Pancreas (tissue), 10 donors: ENCODE results near the gene POLR2M. TPM values are rescaled to one million over a fixed set of nuclear protein-coding genes. Genes with fewer than 3 reads are reported as not detected.

Experiments used
- ATAC-seq, 4 donors: fragments of 200-7000 bp; cut with Tn5 transposase; one replicate each; pipeline versions ENCODE4 v1.8.0 to v1.9.1; 2020; ENCODE audit warnings: mild to moderate bottlenecking in 4 of 4, moderate library complexity in 4 of 4
- DNase-seq, 6 donors: peaks; one replicate each; pipeline ENCODE4 v3.0.0-alpha.2; 2020
- FAIRE-seq: peaks from 2 replicates; lab custom pipeline; 2012; peaks lifted over from hg19 to GRCh38; lab: Jason Lieb, UNC
- H3K27ac ChIP-seq, 4 donors: fragments of 200-600 bp; sonication (generic); 1 replicate in 3 of 4; 2 replicates in 1 of 4; pipeline versions ENCODE4 v1.5.0 to v1.8.0; 2020
- H3K27me3 ChIP-seq, 4 donors: fragments of 200-600 bp; one replicate each; pipeline ENCODE4 v1.8.0; 2021
- H3K36me3 ChIP-seq, 3 donors: fragments of 200-600 bp; sonication (generic) in 1 of 3; one replicate each; pipeline versions ENCODE4 v1.5.0 to v1.8.0; 2020 to 2021
- H3K4me1 ChIP-seq, 3 donors: fragments of 200-600 bp; one replicate each; pipeline ENCODE4 v1.8.0; 2021
- H3K4me3 ChIP-seq, 4 donors: fragments of 200-600 bp; sonication (generic) in 2 of 4; one replicate each; pipeline versions ENCODE4 v1.5.0 to v1.8.0; 2020 to 2021
- H3K9me3 ChIP-seq, 4 donors: fragments of 200-600 bp; one replicate each; pipeline ENCODE4 v1.8.0; 2021
- CTCF ChIP-seq, 4 donors: fragments of 200-600 bp; sonication (generic) in 3 of 4; IDR thresholded peaks; one replicate each; pipeline versions ENCODE4 v1.5.0 to v1.8.0; 2021; ENCODE audit warnings: antibody characterized with exemption in 4 of 4
- WGBS, 2 donors: extraction: QIAGEN DNeasy Blood & Tissue Kit; methylation state at CpG; one replicate each; pipeline ENCODE4 v1.1.7; 2013; 5-methylcytosine and 5-hydroxymethylcytosine counted together
- intact Hi-C, 3 donors: fragments of 100-400 bp; cut with DNase I; formaldehyde crosslinking; loops; one replicate each; pipeline versions ENCODE4 v1.11.1 to v1.14.2; 2022
- polyA plus RNA-seq, 2 donors: library from polyadenylated mRNA; stranded (reverse); fragments of 200-250 nt; gene quantifications; one replicate each; pipeline ENCODE4 v1.2.3, GENCODE V29; 2013
- total RNA-seq, 6 donors: library from RNA; stranded (reverse); fragmentation: NEBNext Ultra II Directional in 4 of 6; extraction: Animal tissue kit (Norgen Biotek cat#: 25700) in 4 of 6; gene quantifications; one replicate each; pipeline versions ENCODE4 v1.2.1 to v1.2.4, GENCODE V29; 2021 to 2023
- donor health status: healthy with polysubstance abuse.
- donor health status: DM: no; HTN: no; CAD: no; lungs with moderate emphysema.
- donor health status: DM: no; HTN: no; CAD: no.
- donor health status: control.
- donor health status: control.
- donor health status: Bipolar disorder and iron deficiency.
- donor health status: DM: yes; HTN: yes; CAD: no.
- donor health status: DM: no; HTN: no; CAD: no.
- donor health status: DM: no; HTN: no; CAD: no.
- donor health status: DM: yes; HTN: yes; CAD: no.

POLR2M gene
- total and polyA plus RNA-seq, 8 donors, result 30.3 to 54.1 (median 40.6) TPM

DNA sequence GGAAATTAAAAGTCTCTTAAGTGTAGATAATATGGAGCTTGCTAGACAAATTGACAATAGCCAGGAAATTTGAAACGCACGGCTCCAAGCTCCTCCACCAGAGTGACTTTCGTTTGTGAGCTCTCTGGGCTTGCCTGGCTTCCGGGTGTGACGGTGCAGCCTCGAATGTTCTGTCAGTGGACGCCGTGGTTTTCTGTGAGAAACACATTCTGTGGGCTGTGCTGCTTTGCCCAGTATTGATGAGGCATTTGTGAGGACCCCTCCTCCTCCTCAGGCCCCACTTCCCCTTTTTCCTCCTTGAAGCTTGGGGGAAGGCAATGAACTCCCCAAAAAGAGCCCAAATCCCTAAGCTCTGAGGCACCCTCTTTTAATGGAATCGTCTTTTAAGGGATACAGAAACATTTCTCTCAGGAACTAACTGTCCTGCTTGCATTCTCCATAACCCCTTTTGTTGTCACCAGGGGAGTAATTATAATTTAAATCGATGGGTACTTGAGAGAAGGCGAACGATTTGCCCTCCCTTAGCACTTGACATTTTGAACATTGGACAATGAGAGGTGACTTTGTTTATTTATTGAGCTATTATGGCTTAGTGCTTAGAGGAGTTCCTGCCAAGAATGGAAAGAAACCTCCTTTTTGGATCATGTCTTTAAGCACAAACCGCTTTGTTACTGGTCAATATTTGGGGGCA lies 40.8 kb downstream of the POLR2M start:
- no peak for DNase-seq
- no peak for FAIRE-seq
- Histone ChIP-seq H3K4me3 (no peak overlapping the region), H3K36me3 (no peaks in the 10 kb centered on the region), H3K9me3 (no peaks in the 10 kb centered on the region), H3K4me1 (no peaks in the 10 kb centered on the region), H3K27me3 (no peaks in the 10 kb centered on the region), H3K27ac (no peak overlapping the region)
- 65 to 77% methylated on average over 13 of the region's 13 CpGs for WGBS, 2 donors
- ATAC-seq, result peak in 1 of 4 donors; percentile 42
- intact Hi-C loops, result loop anchor here in 1 of 3 donors (10.0 kb wide), 1 partner anchor 327 kb away; no protein-coding TSS in a partner anchor
- TF ChIP-seq CTCF (IDR thresholded peaks at IDR 0.05), result no peak

DNA sequence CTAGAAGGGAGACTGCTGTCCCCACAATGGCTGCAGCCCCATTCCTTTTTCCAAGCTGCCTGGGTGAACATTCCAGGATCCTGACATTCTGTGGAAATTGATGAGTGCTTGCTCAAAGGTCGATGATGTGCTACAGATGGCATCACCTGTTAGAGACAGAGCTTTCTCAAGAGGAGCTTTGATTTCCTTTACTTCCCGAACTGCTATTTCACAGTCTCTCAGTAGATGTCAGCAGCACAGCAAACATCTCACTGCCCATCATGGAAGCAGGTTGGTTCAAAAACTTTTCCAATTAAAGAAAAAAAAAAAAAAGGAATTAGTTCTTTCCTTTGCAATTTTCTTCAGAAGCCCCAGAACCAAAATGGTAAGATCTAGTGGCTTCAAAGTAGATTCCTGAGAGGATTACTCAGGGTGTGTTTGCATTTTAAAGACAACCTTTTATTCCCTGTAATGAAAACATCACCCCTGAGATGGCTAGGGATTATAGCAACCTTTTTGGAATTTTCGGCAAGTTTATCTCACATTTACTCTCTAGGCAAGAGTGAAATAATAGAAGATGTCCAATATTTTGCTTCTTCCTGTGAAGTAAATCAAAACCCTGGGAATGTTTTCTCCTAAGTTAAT lies 44.8 kb downstream of the POLR2M start:
- H3K4me3 ChIP-seq, result no peak overlapping the region
- no peaks in the 10 kb centered on the region for H3K36me3 ChIP-seq
- peak in 1 of 4 donors; percentile 11 for TF ChIP-seq CTCF (IDR thresholded peaks at IDR 0.05)
- DNase-seq (no peak), ATAC-seq (peak in 2 of 4 donors; percentile 54), FAIRE-seq (peak; percentile 13)
- intact Hi-C loops, result no loop called here
- no peak overlapping the region for H3K27ac ChIP-seq
- no peaks in the 10 kb centered on the region for H3K4me1 ChIP-seq
- H3K9me3 ChIP-seq, result no peaks in the 10 kb centered on the region
- 31 to 36% methylated on average over 3 of the region's 3 CpGs for WGBS, 2 donors
- no peaks in the 10 kb centered on the region for H3K27me3 ChIP-seq

- intact Hi-C loops, result no loop called here
- 82% methylated on average over 9 of the region's 9 CpGs for WGBS, 2 donors
- no peak for DNase-seq
- TF ChIP-seq CTCF (IDR thresholded peaks at IDR 0.05), result no peak
- no peak for FAIRE-seq
- ATAC-seq, result peak in 1 of 4 donors; percentile 47
- Histone ChIP-seq H3K27ac (no peak overlapping the region), H3K27me3 (no peaks in the 10 kb centered on the region), H3K36me3 (no peaks in the 10 kb centered on the region), H3K4me1 (no peaks in the 10 kb centered on the region), H3K4me3 (no peak overlapping the region), H3K9me3 (no peaks in the 10 kb centered on the region)
These were observed 45.9 kb downstream of the POLR2M start for GRCh38 chr15:57752436-57752835.

DNA sequence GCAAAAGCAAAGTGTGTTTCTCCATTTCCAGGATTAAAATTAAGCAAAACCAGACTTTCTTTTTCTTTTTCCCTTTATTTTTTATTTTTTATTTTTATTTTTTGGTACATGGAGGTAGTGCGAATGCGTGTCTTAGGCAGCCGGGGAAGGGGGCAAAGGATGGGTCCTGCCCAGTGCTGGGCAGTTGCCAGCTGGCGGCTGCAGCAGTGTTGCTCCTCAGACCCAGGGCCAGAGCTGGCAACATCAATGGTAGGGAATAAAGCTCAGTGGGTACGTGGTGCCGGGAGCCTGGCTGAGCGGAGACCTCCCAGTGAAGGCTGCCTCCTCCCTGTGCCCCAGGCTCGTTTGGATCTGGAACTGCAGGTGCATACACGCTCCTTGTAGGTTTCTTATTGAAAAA lies 46.3 kb downstream of the POLR2M start:
- DNase-seq (no peak), ATAC-seq (no peak), FAIRE-seq (no peak)
- Histone ChIP-seq H3K9me3 (no peaks in the 10 kb centered on the region), H3K27ac (no peak overlapping the region), H3K4me1 (no peaks in the 10 kb centered on the region), H3K27me3 (no peaks in the 10 kb centered on the region), H3K4me3 (no peak overlapping the region), H3K36me3 (no peaks in the 10 kb centered on the region)
- 81 to 87% methylated on average over 9 of the region's 9 CpGs for WGBS, 2 donors
- intact Hi-C loops, result no loop called here
- no peak for TF ChIP-seq CTCF (IDR thresholded peaks at IDR 0.05)

GRCh38 chr15:57756466-57756865 lies 50.0 kb downstream of the POLR2M start:
- Histone ChIP-seq H3K9me3 (no peaks in the 10 kb centered on the region), H3K36me3 (no peaks in the 10 kb centered on the region), H3K27ac (no peak overlapping the region), H3K4me1 (no peaks in the 10 kb centered on the region), H3K27me3 (no peaks in the 10 kb centered on the region), H3K4me3 (no peak overlapping the region)
- WGBS, 2 donors, result 93 to 98% methylated on average over 3 of the region's 3 CpGs
- DNase-seq (no peak), FAIRE-seq (no peak), ATAC-seq (no peak)
- intact Hi-C loops, result no loop called here
- TF ChIP-seq CTCF (IDR thresholded peaks at IDR 0.05), result no peak
